A549 (cell line): ENCODE results near the gene ABCB8.

ENCODE experiments used
- CHD2 ChIP-seq: fragments of 150-350 bp; IDR thresholded peaks from 2 replicates; pipeline ENCODE4 v1.6.1; 2014; ENCODE audit warnings: low read length; ENCODE audit not compliant: partially characterized antibody
- EP300 ChIP-seq, 2 experiments: fragments of >200 bp; sonication (Bioruptor Twin); formaldehyde crosslinking; IDR thresholded peaks; 2 replicates in 1 of 2; 3 replicates in 1 of 2; pipeline ENCODE4 v1.6.1; 2016 to 2017
- JUN ChIP-seq, 2 experiments: fragments of >200 bp; sonication (Bioruptor Twin); formaldehyde crosslinking; IDR thresholded peaks; 2 replicates in 1 of 2; 3 replicates in 1 of 2; pipeline ENCODE4 v1.6.1; 2016 to 2017
- JUNB ChIP-seq: fragments of >200 bp; sonication (Bioruptor Twin); formaldehyde crosslinking; IDR thresholded peaks from 2 replicates; pipeline ENCODE4 v1.6.1; 2016
- MAFK ChIP-seq: fragments of 450-650 bp; IDR thresholded peaks from 2 replicates; pipeline ENCODE4 v1.6.1; 2014; ENCODE audit not compliant: partially characterized antibody
- PHF8 ChIP-seq: fragments of 200-600 bp; sonication (generic); IDR thresholded peaks from 2 replicates; pipeline ENCODE4 v1.6.1; 2016; ENCODE audit warnings: low read depth, mild to moderate bottlenecking, antibody characterized with exemption, moderate library complexity, borderline replicate concordance
- POLR2A ChIP-seq: IDR thresholded peaks from 2 replicates; pipeline ENCODE4 v1.6.1; 2012; ENCODE audit warnings: mild to moderate bottlenecking, low read length
- SREBF2 ChIP-seq: fragments of 450-650 bp; IDR thresholded peaks from 2 replicates; pipeline ENCODE4 v1.6.1; 2014; ENCODE audit warnings: mild to moderate bottlenecking, moderate library complexity
- TF ChIP-seq, protein P1 (sequence below): fragments of 200-600 bp; sonication (generic); IDR thresholded peaks from 2 replicates; pipeline ENCODE4 v1.6.1; 2016; ENCODE audit warnings: antibody characterized with exemption, mild to moderate bottlenecking, moderate library complexity
- TF ChIP-seq, protein P2 (sequence below): fragments of >200 bp; sonication (Bioruptor Twin); formaldehyde crosslinking; IDR thresholded peaks from 3 replicates; pipeline ENCODE4 v1.5.1; 2016
- TF ChIP-seq, protein P3 (sequence below): fragments of 450-650 bp; IDR thresholded peaks from 2 replicates; pipeline ENCODE4 v1.6.1; 2014; ENCODE audit warnings: antibody characterized with exemption

DNA sequence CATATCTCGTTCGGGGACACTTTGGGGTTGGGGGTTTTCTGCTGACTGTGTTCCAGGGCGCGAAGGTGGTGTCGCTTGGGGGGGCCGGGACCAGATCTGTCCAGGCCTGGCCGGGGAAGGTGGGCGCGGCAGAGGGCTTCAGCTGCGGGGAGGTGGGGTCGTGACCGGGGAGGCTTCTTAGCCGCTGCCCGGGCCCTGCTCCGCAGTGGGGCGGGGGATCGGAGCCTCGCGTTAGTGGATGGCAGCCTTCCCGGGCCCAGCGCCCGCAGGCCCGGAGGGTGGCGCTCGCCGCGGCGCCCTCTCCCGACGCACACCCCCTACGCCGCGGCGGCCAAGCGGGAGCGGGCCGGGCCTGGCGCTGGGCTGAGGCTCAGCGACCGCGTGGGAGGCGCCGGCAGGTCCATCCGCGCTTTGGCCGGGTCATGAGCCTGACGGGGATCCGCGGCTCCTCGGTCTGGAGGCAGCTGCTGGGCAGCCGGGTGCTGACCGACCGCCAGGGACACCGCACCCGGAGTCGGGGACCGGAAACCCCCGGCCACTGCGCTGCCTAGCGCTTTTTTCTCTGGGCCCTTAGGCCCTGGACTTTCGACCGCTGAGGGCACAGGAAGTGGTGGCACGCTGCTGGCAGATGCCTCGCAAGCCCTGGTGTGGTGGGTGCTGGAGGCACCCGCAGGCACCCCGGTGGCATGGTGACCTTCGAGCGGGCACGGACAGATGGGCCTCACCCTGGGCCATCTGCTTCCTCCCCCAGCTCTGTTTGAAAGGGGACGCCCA, 59.2 kb downstream of the ABCB8 start:
- TF ChIP-seq PHF8 (0 out of 2 replicates have a peak, but pooled peaks have one; percentile 21), SREBF2 (no peak), JUN (IDR thresholded peaks at IDR 0.05) (peak in 1 of 2 experiments; percentile 39; a peak in 1 of 5 replicates), MAFK (no peak), POLR2A (peak; percentile 34), CHD2 (no peak), EP300 (IDR thresholded peaks at IDR 0.05) (no peak), JUNB (no peak)
- TF ChIP-seq, protein P1, sequence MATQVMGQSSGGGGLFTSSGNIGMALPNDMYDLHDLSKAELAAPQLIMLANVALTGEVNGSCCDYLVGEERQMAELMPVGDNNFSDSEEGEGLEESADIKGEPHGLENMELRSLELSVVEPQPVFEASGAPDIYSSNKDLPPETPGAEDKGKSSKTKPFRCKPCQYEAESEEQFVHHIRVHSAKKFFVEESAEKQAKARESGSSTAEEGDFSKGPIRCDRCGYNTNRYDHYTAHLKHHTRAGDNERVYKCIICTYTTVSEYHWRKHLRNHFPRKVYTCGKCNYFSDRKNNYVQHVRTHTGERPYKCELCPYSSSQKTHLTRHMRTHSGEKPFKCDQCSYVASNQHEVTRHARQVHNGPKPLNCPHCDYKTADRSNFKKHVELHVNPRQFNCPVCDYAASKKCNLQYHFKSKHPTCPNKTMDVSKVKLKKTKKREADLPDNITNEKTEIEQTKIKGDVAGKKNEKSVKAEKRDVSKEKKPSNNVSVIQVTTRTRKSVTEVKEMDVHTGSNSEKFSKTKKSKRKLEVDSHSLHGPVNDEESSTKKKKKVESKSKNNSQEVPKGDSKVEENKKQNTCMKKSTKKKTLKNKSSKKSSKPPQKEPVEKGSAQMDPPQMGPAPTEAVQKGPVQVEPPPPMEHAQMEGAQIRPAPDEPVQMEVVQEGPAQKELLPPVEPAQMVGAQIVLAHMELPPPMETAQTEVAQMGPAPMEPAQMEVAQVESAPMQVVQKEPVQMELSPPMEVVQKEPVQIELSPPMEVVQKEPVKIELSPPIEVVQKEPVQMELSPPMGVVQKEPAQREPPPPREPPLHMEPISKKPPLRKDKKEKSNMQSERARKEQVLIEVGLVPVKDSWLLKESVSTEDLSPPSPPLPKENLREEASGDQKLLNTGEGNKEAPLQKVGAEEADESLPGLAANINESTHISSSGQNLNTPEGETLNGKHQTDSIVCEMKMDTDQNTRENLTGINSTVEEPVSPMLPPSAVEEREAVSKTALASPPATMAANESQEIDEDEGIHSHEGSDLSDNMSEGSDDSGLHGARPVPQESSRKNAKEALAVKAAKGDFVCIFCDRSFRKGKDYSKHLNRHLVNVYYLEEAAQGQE, result peak; percentile 36; the same call in 1 of the 2 replicates
- TF ChIP-seq, protein P2, sequence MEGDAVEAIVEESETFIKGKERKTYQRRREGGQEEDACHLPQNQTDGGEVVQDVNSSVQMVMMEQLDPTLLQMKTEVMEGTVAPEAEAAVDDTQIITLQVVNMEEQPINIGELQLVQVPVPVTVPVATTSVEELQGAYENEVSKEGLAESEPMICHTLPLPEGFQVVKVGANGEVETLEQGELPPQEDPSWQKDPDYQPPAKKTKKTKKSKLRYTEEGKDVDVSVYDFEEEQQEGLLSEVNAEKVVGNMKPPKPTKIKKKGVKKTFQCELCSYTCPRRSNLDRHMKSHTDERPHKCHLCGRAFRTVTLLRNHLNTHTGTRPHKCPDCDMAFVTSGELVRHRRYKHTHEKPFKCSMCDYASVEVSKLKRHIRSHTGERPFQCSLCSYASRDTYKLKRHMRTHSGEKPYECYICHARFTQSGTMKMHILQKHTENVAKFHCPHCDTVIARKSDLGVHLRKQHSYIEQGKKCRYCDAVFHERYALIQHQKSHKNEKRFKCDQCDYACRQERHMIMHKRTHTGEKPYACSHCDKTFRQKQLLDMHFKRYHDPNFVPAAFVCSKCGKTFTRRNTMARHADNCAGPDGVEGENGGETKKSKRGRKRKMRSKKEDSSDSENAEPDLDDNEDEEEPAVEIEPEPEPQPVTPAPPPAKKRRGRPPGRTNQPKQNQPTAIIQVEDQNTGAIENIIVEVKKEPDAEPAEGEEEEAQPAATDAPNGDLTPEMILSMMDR, result peak; percentile 54
- TF ChIP-seq, protein P3, sequence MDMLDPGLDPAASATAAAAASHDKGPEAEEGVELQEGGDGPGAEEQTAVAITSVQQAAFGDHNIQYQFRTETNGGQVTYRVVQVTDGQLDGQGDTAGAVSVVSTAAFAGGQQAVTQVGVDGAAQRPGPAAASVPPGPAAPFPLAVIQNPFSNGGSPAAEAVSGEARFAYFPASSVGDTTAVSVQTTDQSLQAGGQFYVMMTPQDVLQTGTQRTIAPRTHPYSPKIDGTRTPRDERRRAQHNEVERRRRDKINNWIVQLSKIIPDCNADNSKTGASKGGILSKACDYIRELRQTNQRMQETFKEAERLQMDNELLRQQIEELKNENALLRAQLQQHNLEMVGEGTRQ, result no peak
